Dermis lymphatic vessel endothelial cell (primary cell): ENCODE data around the gene C5orf47. TPM values are rescaled to one million over a fixed set of nuclear protein-coding genes. Genes with fewer than 3 reads are reported as not detected.

Source experiments
- total RNA-seq: library from RNA; depleted of rRNA; stranded (reverse); fragments of >200 nt; gene quantifications from 2 replicates; pipeline ENCODE4 v1.2.1, GENCODE V29; 2014

The C5orf47 gene, protein sequence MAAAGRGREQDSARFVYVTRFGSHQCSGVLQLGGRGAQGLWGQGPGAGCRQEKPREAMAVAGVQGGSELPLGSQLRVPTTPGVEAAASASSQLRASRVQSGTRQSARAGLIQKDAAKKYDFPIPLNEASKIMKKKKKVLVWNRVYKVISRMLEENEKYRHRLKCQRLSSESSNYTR
- not detected in 2 replicates for total RNA-seq

DNA sequence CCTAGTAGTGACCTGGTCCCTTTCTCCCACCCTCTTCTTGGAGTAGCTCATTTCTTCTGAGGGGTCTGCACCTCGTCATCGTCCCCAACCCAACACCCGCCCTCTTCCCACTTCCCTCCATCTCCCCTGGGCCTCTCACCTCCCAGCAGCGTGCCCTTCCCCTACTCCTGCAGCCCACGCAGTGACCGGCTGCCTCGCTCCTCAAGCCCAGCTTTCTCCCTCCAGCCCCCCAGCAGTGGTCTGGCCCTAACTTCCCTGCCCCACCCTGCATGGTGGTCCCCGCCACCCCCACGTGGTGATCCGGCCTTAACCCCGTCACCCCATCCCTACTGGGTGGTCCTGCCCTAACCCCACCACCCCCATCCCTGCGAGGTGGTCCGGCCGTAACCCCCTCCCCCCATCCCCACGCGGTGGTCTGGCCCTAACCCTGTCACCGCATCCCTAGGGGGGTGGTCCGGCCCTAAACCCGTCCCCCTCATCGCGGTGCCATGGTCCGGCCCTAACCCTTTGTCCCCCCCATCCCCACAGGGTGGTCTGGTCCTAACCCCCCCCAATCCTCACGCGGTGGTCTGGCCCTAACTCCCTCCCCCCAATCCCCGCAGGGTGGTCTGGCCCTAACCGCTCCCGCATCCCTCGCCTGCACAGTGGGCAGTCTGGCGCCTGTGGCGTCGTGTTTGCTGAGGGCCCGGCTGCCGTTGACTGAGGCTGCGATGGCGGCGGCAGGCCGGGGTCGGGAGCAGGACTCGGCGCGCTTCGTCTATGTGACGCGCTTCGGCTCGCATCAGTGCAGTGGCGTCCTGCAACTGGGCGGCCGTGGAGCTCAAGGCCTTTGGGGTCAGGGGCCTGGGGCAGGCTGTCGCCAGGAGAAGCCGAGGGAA lies at the start of gene C5orf47:
Gene C5orf47, plus strand, starts transcription at position 617 of the 878 bp plus-strand sequence. Its CDS starts 94 bp downstream, at position 711.

DNA sequence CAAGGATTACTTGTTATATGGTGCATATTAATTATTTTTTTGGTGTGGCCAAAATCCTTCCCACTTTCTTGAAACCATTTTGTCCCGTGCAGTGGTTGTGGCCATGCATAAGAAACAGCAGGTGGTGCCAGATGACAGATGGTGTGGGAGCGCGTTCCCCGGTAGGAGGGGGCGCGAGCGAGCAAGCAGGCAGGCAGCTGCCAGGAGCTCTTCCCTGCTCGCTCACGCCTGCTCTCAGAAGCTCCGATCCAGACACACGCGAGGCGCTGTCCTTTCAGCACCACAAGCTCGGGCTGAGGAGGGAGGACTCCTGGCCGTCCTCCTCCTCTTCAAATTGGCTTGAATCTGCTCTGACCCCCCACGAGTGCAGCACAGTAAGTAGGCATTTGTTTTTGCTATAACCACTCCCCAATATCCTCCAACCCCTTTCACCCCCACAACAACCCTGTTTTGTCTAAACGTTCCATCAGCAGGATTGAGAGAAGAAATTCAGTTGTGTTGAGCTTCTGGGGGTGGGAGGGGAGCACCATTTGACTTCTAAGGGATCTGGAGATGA lies 56.6 kb downstream of the C5orf47 start, which contains the start of gene NSG2:
Gene NSG2, plus strand, starts transcription at position 237 of the 556 bp plus-strand sequence. CDS start 1,050 bp downstream, outside the sequence.

Other genes with a start within 250 kb of the C5orf47 start
- gene CPEB4, start 100.8 kb upstream of the C5orf47 start, total RNA-seq = 18.3 and 20.4 TPM in 2 replicates
- gene NSG2, start 56.5 kb downstream of the C5orf47 start, total RNA-seq = not detected in 2 replicates